GM13976 (cell line): ENCODE results near the gene GABRB3.

ENCODE experiments used
- DNase-seq: peaks from one replicate; pipeline ENCODE4 v3.0.0; 2012; ENCODE audit warnings: low spot score
- CTCF ChIP-seq: IDR thresholded peaks from 2 replicates; pipeline ENCODE4 v1.5.1; 2012; ENCODE audit warnings: borderline replicate concordance, mild to moderate bottlenecking; ENCODE audit not compliant: insufficient read depth; ENCODE audit errors: extremely low read depth, missing control alignments, control extremely low read depth
- in situ Hi-C: fragments of 300-500 bp; cut with MboI; formaldehyde crosslinking; loops from one replicate; pipeline ENCODE4 v1.12.0; 2022; ENCODE audit warnings: low sequenced_read_pairs, mixed read lengths, inconsistent platforms; ENCODE audit not compliant: unreplicated experiment

GABRB3 gene

GRCh38 chr15:26660241-26660640 is 112.6 kb downstream of the GABRB3 start:
- in situ Hi-C loops, result no loop called here
- no peak for DNase-seq
- no peak for TF ChIP-seq CTCF

GRCh38 chr15:26658290-26658689 is 114.6 kb downstream of the GABRB3 start:
- DNase-seq, result no peak
- in situ Hi-C loops, result no loop called here

GRCh38 chr15:26656080-26656479 is 116.8 kb downstream of the GABRB3 start:
- in situ Hi-C loops, result no loop called here
- no peak for TF ChIP-seq CTCF
- no peak for DNase-seq

More at GRCh38 chr15:26658290-26658689, 114.6 kb downstream of the GABRB3 start:
- TF ChIP-seq CTCF, result no peak

GRCh38 chr15:26651909-26652308 is 121.0 kb downstream of the GABRB3 start:
- TF ChIP-seq CTCF, result no peak
- DNase-seq, result no peak
- in situ Hi-C loops, result no loop called here

GRCh38 chr15:26648676-26649075 is 124.2 kb downstream of the GABRB3 start:
- no peak for TF ChIP-seq CTCF
- in situ Hi-C loops, result no loop called here
- DNase-seq, result no peak

- no peak for TF ChIP-seq CTCF
- no peak for DNase-seq
- in situ Hi-C loops, result no loop called here
These were observed 127.9 kb downstream of the GABRB3 start for GRCh38 chr15:26644948-26645347.

GRCh38 chr15:26641144-26641543 is 131.7 kb downstream of the GABRB3 start:
- DNase-seq, result no peak
- in situ Hi-C loops, result no loop called here
- TF ChIP-seq CTCF, result no peak
